8988T (cell line): ENCODE measurements around the gene CLSTN1.
A peak's percentile ranks its signal among the peaks of the same experiment; 100 is the strongest.

Experiments
- DNase-seq: peaks from one replicate; pipeline ENCODE4 v3.0.0; 2011

CLSTN1 gene

DNA sequence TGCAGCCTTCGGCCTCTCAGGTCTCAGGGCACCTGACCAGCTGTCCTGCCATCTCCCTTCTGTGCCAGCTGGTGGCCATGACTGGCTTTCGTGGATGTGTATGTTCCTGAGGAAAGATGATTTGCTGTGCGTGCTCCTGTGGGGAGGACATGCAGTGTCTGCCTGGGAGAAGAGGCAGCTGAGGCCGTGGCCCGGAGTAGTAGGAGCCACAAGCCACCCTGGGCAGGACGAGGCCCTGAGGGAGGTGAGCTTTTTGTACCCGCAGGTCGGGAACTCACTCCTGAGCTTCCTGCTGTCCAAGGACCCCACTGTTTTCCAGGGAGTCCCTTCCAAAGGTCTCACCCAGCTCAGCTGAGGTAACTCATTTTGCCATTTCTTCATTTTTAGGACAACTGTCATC lies 113.7 kb downstream of the CLSTN1 start:
- no peak for DNase-seq

DNA sequence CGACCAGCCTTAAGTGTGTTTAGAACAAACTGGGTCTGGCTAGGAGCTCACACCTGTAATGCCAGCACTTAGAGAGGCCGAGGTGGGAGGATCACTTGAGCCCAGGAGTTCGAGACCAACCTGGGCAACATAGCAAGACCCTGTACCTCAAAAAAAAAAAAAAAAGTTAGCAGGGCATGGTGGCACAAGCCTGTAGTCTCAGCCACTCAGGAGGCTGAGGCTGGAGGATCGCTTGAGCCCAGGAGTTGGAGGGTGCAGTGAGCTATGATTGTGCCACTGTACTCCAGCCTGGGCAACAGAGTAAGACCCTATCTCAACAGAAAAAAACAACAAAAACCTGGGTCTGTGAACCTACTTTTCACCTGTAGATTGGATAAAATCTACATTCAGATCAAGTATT lies 117.6 kb downstream of the CLSTN1 start:
- no peak for DNase-seq

DNA sequence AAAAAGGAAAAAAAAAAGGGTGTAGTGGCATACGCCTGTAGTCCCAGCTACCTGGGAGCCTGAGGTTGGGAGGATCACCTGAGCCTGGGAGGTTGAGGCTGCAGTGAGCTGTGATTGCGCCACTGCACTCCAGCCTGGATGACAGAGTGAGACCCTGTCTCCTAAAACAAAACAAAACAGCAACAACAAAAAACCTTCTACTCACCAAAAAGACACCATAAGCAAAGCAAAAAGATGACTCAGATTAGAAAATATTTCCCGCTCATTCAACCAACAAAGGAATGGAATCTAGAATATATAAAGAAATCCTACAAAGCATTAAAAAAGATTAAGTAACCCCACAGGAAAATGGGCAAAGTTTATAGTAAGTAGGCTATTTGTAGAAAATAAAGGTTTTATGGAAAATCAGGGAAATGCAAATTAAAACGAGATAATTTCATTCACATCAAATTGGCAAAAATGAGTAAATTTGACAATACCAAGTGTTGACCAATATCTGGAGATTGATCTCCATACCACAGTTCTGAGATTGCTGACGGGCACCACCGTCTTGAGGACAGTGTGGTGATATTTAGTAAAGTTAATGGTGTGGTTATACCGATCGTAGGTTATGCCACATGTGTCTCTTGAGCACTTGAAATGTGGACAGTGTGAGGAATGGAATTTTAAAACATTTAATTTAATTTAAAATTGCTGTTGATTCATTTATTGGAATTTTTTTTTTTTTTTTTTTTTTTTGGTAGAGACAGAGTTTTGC lies 118.2 kb downstream of the CLSTN1 start:
- DNase-seq: no peak

DNA sequence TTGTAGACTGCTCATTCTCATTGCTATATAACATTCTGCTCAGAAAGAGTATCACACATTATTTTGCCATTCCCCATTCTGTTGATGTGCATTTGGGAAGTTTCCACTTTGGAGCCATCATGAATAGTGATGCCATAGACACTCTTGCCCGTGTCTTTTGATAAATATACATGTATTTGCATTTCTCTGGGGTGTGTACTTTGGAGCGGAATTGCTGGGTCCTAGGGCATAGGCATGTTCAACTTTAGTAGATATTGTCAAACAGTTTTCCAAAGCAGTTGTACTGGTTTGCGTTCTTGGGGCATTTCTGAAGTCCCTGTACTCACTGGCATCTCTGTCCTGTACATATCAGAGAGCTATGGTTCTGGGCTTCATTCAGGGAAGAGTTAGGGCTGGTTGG lies 120.1 kb downstream of the CLSTN1 start:
- no peak for DNase-seq

DNA sequence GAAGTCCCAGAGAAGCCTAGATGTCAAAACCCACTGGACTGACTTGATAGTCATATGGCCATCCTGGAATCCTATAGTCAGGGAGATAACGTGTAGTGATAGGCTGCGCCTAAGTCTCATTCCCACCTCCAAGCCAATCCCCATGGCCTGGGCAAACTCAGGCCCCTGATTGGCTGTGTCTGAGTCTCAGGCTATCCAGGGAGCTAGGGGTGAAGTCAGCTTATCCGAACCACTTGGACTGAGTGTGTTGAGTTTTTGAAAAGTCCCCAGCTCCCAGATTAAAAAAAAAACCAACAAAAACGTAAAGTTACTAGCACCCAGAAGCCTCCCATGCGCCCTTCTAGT lies 120.6 kb downstream of the CLSTN1 start:
- DNase-seq: no peak

DNA sequence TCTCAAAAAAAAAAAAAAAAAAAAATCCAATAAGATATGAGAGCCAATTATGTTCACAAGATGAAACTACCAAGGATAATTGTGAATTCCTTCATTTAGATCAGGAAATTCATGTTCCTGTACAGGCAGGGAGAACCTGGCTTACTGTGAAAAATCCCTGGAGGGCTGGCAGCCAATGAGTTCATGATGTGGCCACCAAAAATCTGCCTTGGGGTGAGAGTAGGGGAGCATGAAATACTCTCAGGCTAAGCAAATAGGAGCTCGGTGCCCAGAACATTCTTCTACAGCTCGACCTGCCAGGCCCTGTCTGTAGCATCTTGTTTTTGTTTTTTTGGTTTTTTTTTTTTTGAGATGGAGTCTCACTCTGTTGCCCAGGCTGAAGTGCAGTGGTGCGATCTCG lies 122.1 kb downstream of the CLSTN1 start:
- DNase-seq: no peak

DNA sequence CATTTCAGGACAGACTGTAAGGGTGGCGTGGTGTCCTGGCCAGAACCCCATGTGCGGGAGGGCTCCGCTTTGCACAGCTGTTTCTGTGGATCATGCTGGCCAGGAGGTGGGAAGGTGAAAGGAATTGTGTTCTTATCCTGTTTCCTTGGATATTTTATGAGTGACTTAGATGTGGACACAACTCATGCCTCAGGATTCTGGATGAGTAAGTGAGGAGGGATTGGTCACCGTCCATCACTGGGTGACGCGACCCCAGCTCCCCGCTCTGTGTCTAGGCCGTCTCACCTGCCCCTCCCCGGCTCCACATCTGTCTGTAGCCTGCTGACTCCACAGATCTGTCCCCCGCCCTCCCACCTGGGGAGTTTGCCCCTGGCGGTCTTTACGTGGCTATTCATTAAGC lies 123.4 kb downstream of the CLSTN1 start:
- no peak for DNase-seq

DNA sequence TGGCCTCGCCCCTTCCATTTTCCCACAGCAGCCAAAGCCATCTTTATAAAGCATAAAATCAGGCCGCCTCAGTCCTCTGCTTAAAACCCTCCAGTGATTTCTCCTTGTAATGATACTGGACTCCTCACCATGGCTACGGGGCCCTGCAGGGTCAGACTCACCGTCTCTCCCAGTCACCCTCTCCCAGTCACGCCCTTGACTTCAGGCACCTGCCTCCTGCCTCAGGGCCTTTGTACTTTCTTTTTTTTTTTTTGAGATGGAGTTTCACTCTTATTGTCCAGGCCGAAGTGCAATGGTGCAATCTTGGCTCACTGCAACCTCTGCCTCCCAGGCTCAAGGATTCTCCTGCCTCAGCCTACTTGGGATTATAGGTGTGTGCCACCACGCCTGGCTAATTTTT lies 124.4 kb downstream of the CLSTN1 start:
- DNase-seq: no peak

DNA sequence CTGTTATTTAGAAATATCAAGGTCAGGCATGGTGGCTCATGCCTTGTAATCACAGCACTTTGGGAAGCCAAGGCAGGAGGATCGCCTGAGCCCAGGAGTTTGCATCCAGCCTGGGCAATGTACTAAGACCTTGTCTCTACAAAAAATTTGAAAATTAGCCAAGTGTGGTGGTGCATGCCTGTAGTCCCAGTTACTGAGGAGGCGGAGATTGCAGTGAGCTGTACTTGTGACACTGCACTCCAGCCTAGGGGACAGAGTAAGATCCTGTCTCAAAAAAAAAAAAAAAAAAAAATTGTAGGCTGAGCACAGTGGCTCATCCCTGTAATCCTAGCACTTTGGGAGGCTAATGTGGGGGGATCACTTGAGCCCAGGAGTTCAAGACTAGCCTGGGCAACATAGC lies 127.0 kb downstream of the CLSTN1 start:
- DNase-seq: no peak

DNA sequence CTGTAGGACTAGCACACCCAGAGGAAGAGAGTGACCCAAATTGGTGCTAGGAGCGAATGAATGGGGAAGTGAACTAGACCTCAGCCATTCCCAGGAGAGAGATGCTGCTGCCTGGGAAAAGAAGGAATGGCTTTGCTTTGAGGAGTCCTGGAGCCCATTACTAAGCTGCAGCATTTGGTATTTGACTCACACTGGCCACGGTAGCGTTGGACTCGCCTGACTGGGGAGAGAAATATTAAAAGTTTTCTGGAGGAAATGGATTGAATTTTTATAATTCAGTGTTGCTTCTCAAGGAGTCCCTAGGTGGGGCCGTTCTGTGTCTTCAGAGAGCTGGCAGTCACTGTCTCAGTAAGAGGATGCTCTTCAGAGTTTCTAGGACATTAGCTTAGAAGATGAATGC lies 132.1 kb downstream of the CLSTN1 start:
- DNase-seq: no peak

DNA sequence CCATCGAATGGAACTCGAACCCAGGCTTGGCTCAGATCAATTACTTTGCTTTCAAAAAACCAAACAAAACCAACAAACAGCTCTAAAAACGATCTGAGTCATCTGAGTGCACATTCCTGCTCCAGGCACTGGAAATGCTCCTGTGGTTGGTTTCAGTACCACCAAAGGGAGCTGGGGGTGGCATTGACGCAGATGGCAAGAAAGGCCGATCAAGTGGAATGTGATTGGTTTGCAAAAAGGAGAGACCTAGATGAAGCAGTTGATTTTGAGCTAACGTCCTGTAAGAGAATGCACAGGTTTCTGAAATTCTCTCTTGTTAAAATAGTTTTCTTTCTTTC lies 132.7 kb downstream of the CLSTN1 start:
- DNase-seq: no peak

DNA sequence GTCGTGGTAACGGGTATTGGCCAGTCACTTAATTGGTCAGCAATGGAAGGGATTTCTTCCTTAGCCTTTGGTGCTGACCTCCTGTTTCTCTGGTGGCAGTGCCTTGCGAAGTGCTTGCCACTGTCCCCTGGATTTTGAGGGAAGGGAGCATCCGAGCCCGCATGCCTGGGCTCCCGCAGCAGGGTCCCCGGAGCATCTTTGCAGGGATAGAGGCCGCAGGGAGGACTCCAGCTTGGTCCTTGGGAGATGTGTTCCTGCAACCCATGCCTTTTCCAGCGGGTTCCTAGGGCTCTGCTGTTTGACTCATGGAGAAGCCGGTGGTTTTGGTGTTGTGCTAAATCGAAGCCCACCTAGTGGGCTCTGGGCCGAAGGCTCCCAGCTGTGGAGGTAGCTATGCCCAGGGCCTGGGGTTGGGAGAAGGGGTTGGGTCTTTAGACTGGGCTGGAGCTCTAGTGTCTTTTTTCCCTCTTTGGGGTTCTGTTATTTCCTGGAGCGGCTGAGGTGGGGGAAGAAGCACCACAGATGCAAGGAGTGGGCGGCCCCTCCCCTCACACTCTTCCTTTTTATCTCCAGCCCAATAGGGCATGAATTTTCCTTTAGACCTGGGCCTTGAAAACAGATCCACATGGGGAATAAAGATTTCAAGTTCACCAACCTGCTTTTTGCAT lies 133.2 kb downstream of the CLSTN1 start:
- DNase-seq: no peak

DNA sequence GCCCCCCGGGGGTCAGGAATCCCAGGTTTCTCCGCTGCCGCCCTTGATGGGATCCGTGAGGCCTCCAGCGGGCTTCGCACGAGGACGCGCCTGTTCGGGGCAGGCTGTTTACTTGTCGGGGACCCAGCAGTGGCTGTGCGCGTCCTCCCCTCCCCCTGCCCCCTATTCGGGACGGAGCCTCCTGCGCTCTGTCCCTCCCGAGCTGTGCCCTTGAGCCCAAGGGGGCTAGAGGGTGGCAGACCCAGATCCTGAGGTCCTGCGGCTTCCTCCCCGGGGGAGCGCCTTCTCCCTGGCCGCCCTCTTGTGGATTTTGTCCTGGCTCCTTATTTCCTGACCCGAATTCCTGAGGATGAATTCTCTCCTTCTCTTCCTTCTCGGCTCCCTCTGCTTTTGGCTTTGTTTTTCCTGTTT lies 133.8 kb downstream of the CLSTN1 start:
- DNase-seq: no peak

DNA sequence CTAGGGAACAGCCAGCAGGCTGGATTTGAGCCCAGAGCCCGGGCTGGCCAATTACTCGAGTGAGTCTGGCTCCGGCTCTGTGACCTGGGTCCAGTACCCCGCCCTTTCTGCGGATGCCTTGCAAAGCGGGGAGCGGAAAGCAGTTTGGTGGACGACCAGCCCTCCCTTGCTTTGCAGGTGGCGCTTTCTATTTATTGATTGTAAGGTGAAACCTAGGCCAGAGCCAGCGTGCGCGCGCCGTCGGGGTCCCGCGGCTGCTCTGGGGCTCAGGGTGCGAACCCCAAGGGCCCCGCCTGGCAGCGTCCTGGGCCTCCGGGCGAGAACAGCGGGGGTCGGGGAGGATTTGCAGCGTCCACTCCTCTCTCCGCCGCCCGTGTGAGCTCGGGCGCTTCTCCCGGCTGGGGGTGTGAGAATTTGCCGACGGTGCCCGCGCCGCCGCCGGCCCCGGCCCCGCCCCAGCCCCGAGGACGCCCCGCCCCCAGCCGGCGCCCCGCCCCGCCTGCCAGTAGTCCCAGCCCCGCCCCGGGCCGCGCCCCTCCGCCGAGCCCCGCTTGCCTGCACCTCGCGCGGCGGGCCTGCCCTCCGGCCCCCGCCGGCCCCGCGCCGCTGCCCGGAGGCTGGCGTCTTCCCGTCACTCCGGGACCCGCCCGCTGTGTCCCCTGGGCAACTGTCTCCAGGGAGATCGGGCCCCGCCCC lies 134.6 kb downstream of the CLSTN1 start:
- DNase-seq: peak; percentile 31

DNA sequence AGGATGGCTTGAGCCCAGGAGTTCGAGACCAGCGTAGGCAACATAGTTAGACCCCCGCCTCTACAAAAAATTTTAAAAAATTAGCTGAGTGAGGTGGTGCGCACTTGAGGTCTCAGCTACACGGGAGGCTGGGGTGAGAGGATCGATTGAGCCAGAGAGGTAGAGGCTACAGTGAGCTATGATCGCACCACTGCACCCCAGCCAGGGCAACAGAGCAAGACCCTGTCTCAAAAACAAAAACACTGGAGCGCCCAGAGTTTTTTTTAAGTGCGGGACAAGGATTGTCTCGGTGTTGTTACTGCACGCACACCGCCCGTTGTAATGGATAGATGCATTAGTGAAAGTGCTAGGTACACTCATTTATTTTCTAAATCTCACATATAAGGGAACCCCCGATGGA lies 135.2 kb downstream of the CLSTN1 start:
- no peak for DNase-seq

DNA sequence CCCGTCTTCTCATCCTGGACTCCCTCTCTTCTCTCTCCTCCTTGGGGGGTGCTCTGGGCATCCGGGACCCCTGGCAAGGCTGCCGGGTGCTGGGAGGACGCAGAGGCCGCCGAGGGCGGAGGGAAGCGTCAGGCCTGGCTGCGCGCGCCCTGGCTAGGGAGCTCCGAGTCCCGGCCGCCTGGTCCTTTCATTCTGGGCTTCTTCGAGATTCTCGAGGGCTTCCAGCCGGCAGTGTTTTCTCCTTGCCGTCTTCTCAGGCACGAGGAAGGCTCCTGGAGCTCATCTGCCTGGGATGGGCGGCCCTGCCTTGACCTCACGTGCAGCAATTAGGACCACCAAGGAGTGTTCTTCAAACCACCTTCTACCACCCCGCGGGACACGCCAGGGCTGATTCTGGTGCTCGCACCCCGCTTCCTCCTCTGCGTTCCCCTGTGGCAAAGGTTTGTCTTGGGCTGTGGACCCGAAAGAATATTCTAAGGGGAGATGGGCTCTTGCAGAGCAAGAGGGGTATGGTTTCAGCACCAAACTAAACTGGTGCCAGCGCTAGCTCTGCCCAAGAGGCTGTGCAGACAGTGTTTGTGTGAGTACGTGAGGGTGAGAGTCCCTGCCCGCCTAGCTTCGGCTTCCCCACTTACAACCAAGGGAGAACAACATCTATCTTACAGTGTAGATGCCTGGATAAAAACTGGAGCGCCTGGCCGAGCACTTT lies 135.7 kb downstream of the CLSTN1 start:
- no peak for DNase-seq

DNA sequence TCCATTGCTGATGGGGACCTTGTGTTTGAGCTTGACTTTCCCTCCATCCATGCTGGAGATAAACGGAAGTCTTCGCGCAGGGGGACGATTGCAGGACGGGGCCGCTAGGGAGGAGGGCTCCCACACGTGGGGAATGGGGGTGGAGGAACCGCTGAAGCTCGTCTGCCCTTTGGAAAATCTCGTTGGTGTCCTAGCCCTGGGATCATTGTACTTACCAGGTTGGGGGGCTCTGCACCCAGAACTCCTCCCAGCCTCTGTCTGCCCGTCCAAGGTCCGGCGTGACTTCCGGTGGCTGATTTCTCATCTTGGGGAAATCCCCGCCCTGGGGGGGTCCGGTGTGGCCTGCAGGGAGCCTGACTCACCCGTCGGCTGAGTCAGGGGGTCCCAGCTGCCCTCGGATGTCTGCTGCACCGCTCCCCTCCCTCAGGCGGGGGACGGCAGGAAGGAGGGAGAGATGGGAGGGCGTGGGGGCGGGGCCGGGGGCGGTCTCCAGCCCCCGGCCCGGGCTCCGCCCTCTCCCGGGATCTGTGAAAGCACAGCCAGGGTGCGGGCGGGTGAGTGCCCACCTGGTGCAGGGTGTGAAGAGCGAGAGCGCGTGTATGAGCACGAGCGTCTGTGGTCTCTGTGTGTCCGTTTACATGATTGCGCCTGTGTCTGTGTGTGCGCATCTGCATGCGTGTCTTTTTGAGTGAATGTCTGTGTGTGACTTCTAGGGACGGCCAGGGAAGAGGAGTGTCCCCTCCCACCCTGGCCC lies 136.5 kb downstream of the CLSTN1 start:
- DNase-seq: peak; percentile 48

DNA sequence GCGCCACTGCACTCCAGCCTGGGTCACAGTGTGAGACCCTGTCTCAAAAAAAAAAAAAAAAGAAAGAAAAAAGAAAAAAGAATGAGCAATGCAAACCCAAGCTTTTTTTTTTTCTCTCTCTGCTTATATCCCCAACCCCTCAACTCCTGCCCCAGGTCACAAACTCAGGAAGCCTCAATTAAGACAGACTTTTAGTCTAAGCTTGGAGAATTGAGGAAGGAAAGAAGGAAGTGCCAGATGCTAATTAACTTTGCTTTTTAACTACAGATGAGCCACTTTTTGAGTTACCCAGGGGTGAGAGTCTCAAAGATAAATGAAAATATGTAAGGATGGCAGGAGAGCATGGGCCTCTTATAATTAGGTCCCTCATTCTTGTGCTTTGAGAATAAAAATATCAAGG lies 139.0 kb downstream of the CLSTN1 start:
- no peak for DNase-seq

DNA sequence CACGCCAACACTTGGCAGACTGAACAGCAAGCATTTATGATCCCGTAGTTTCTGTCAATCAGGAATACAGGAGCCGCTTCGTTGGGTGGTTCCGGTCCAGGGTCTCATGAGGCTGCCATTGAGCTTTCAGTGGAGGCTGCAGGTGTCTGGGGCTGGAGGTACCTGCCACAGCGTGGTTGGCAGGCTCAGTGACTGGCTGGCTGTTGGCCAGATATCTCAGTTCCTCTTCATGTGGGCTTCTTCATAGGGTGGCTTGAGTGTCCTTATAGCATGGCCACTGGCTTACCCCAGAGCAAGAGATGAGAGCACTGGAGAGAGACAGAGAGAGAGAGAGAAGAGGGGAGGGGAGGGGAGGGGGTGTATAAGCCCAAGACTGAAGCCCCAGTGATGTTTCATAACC lies 142.9 kb downstream of the CLSTN1 start:
- DNase-seq: no peak

DNA sequence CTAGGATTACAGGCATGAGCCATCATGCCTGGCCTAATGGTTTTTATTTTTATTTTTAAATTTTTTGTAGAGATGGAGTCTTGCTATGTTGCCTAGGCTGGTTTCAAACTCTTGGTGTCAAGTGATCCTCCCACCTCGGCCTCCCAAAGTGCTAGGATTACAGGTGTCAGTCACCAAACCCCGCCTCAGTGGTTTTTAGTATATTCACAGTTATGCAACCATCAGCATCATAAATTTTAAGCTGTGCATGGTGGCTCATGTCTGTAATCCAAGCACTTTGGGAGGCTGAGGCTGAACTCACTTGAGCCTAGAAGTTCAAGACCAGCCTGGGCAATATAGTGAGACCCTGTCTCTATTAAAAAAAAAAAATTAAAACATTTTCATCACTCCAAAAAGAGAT lies 143.7 kb downstream of the CLSTN1 start:
- DNase-seq: no peak
